H1 (cell line): ENCODE data around the gene MAPT.

Source experiments
- CTCF ChIP-seq, 3 experiments: IDR thresholded peaks; 1 replicate in 2 of 3; 2 replicates in 1 of 3; pipeline versions ENCODE4 v1.5.1 to v1.6.1; 2011; ENCODE audit warnings: low read length in 3 of 3, mild to moderate bottlenecking in 3 of 3, inconsistent platforms in 2 of 3, low read depth in 1 of 3, moderate library complexity in 1 of 3; ENCODE audit not compliant: insufficient read depth in 1 of 3; ENCODE audit errors: control extremely low read depth in 1 of 3
- RBBP5 ChIP-seq: IDR thresholded peaks from 2 replicates; pipeline ENCODE4 v1.7.1; 2012; ENCODE audit warnings: low read depth, mild to moderate bottlenecking, inconsistent platforms, low read length, moderate library complexity, borderline replicate concordance

- no peak for TF ChIP-seq CTCF (IDR thresholded peaks at IDR 0.05; ENCODE audit: control extremely low read depth in 1 of 3, insufficient read depth in 1 of 3, low read depth in 1 of 3, low read length in 3 of 3)
- no peak for TF ChIP-seq RBBP5
These were observed 142.1 kb downstream of the MAPT start for GRCh38 chr17:46036491-46036890.
